MM.1S (cell line): ENCODE measurements around the gene RGR.

Experiments
- DNase-seq: peaks from one replicate; pipeline ENCODE4 v3.0.0-alpha.2; 2015
- H2AFZ ChIP-seq: fragments of 300-600 bp; sonication (generic); 2 replicates; pipeline ENCODE4 v1.6.0; 2016; ENCODE audit warnings: antibody characterized with exemption, low read length
- H3F3A ChIP-seq: fragments of 300-600 bp; sonication (generic); 2 replicates; pipeline ENCODE4 v1.6.1; 2016; ENCODE audit warnings: mild to moderate bottlenecking, antibody characterized with exemption, low read length, moderate library complexity, mixed read lengths; ENCODE audit not compliant: insufficient read depth
- H3K27ac ChIP-seq: fragments of 300-600 bp; sonication (generic); 2 replicates; pipeline ENCODE4 v1.5.1; 2016; ENCODE audit warnings: mild to moderate bottlenecking, low read length
- H3K27me3 ChIP-seq: fragments of 300-600 bp; sonication (generic); replicated peaks from 2 replicates; pipeline ENCODE4 v1.6.0; 2016; ENCODE audit warnings: low read length; ENCODE audit not compliant: insufficient read depth
- H3K36me3 ChIP-seq: fragments of 300-600 bp; sonication (generic); replicated peaks from 2 replicates; pipeline ENCODE4 v1.6.1; 2016; ENCODE audit warnings: mild to moderate bottlenecking, low read length, mixed read lengths; ENCODE audit not compliant: insufficient read depth
- H3K4me1 ChIP-seq: fragments of 300-600 bp; sonication (generic); 2 replicates; pipeline ENCODE4 v1.6.1; 2016; ENCODE audit warnings: low read length, mixed read lengths
- H3K4me2 ChIP-seq: fragments of 300-600 bp; sonication (generic); 2 replicates; pipeline ENCODE4 v1.6.0; 2016; ENCODE audit warnings: low read depth, low read length
- H3K4me3 ChIP-seq: fragments of 300-600 bp; sonication (generic); 2 replicates; pipeline ENCODE4 v1.5.1; 2016; ENCODE audit warnings: low read length, mixed read lengths
- H3K79me2 ChIP-seq: fragments of 300-600 bp; sonication (generic); 2 replicates; pipeline ENCODE4 v1.6.1; 2016; ENCODE audit warnings: mixed run types, low read length, mixed read lengths
- H3K9ac ChIP-seq: fragments of 300-600 bp; sonication (generic); 2 replicates; pipeline ENCODE4 v1.6.1; 2016; ENCODE audit warnings: low read length, mixed read lengths
- H3K9me2 ChIP-seq: fragments of 300-600 bp; sonication (generic); replicated peaks from 2 replicates; pipeline ENCODE4 v1.6.1; 2016; ENCODE audit warnings: mild to moderate bottlenecking, low read length, mixed read lengths; ENCODE audit not compliant: insufficient read depth
- H3K9me3 ChIP-seq: fragments of 300-600 bp; sonication (generic); replicated peaks from 2 replicates; pipeline ENCODE4 v1.6.1; 2016; ENCODE audit warnings: mild to moderate bottlenecking, low read length, mixed read lengths; ENCODE audit not compliant: insufficient read depth
- H4K20me1 ChIP-seq: fragments of 300-600 bp; sonication (generic); 2 replicates; pipeline ENCODE4 v1.6.1; 2016; ENCODE audit warnings: mild to moderate bottlenecking, low read length, moderate library complexity, mixed read lengths; ENCODE audit not compliant: insufficient read depth
- EZH2 ChIP-seq: fragments of 300-600 bp; sonication (generic); optimal IDR thresholded peaks from 2 replicates; pipeline ENCODE3; 2017; ENCODE audit warnings: low read depth, mild to moderate bottlenecking, antibody characterized with exemption, low read length, mixed read lengths
- EZH2phosphoT487 ChIP-seq: fragments of 300-600 bp; sonication (generic); IDR thresholded peaks from 2 replicates; pipeline ENCODE4 v1.6.1; 2018; ENCODE audit warnings: antibody characterized with exemption, low read length
- TF ChIP-seq, protein P1 (sequence below): fragments of 300-600 bp; sonication (generic); IDR thresholded peaks from 2 replicates; pipeline ENCODE4 v1.5.1; 2016; ENCODE audit warnings: antibody characterized with exemption, low read length, mixed read lengths

RGR gene

DNA sequence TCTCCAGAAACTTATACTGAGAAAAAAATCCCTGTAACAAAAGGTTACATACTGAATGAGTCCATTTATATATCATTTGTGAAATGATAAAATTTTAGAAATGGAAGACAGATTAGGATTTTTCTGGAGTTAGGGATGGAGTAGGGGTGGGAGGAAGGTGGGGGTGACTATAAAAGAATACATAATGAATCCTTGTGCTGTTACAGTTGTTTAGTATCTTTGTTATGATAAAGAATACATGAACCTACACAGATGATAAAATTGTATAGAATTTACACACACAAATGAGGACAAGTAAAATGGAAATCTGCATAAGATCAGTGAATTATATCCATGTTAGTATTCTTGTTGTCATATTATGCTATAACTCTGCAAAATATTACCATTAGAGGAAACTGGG, 41.8 kb downstream of the RGR start:
- Histone ChIP-seq H3K36me3 (no peaks in the 10 kb centered on the region), H3K4me1 (no peaks in the 10 kb centered on the region), H3K9ac (no peak overlapping the region), H3K79me2 (no peaks in the 10 kb centered on the region), H3K27ac (no peak overlapping the region), H3K9me3 (no peaks in the 10 kb centered on the region), H3F3A (no peaks in the 10 kb centered on the region), H2AFZ (no peak overlapping the region), H3K27me3 (no peaks in the 10 kb centered on the region), H4K20me1 (no peaks in the 10 kb centered on the region), H3K4me2 (no peak overlapping the region), H3K4me3 (no peak overlapping the region), H3K9me2 (no peaks in the 10 kb centered on the region)
- TF ChIP-seq, protein P1, sequence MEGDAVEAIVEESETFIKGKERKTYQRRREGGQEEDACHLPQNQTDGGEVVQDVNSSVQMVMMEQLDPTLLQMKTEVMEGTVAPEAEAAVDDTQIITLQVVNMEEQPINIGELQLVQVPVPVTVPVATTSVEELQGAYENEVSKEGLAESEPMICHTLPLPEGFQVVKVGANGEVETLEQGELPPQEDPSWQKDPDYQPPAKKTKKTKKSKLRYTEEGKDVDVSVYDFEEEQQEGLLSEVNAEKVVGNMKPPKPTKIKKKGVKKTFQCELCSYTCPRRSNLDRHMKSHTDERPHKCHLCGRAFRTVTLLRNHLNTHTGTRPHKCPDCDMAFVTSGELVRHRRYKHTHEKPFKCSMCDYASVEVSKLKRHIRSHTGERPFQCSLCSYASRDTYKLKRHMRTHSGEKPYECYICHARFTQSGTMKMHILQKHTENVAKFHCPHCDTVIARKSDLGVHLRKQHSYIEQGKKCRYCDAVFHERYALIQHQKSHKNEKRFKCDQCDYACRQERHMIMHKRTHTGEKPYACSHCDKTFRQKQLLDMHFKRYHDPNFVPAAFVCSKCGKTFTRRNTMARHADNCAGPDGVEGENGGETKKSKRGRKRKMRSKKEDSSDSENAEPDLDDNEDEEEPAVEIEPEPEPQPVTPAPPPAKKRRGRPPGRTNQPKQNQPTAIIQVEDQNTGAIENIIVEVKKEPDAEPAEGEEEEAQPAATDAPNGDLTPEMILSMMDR = no peak
- TF ChIP-seq EZH2phosphoT487 (no peak), EZH2 (no peak)
- no peak for DNase-seq

DNA sequence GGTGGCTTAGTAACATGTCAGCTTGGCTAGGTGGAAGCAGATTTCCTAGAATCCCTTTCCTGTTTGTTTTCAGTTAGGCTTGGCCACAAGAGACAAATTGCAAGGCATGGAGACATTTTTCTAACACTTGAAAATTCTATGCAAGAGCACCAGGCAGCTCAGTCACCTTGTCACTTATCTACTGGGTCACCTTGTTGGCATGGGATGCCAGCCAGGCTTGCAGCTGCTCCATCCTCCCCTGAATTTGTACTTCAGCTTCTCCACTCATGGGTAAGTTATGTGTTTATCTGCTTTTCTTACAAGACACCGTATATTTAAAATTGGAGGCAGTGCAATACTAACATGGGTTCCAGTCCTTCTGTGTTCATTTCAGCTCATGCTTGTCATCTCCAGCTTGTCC, 43.3 kb downstream of the RGR start:
- Histone ChIP-seq H3K4me2 (no peak overlapping the region), H3K27ac (no peak overlapping the region), H3K36me3 (no peaks in the 10 kb centered on the region), H3K4me1 (no peaks in the 10 kb centered on the region), H3K27me3 (no peaks in the 10 kb centered on the region), H3K9me2 (no peaks in the 10 kb centered on the region), H3K9ac (no peak overlapping the region), H3K79me2 (no peaks in the 10 kb centered on the region), H3F3A (no peaks in the 10 kb centered on the region), H4K20me1 (no peaks in the 10 kb centered on the region), H3K4me3 (no peak overlapping the region), H3K9me3 (no peaks in the 10 kb centered on the region), H2AFZ (no peak overlapping the region)
- no peak for DNase-seq
- TF ChIP-seq EZH2phosphoT487 (no peak), EZH2 (no peak)
- TF ChIP-seq, protein P1 = no peak

DNA sequence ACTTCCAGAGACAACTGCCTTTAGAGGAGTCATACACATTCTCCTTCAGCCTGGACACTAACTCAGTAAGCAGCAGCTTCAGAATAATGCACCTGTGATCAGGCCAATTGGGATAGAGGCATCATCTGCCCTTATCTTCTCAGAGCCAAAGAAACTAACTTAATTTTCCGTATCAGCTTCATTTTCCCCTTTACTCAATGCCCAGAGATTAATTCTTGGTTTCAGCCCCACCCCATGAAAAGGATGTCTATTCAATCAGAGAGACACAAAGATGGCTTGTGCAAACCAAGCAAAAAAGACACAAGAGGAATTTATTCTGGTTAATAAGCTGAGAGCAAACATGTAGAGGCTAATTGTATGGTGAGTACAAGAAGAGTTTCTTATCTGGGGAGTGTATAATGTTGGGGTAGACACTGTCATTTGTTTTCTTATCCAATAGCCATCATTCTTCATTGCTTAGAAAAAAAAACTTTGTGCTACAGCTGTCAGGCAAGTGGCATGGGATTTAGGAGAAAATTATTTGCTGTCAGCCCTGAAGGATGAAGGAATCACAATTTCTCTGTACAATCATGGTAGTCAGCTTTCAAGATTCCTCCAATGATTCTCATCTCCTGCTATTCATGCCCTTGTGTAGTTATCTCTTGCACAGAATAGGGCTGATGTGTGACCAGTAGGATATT, 44.8 kb downstream of the RGR start:
- TF ChIP-seq EZH2 (no peak), EZH2phosphoT487 (no peak)
- TF ChIP-seq, protein P1 = no peak
- no peak for DNase-seq
- Histone ChIP-seq H4K20me1 (no peaks in the 10 kb centered on the region), H3K4me1 (peaks cover 5% of the 10 kb centered on the region; the same call in 1 of the 2 replicates), H3F3A (no peaks in the 10 kb centered on the region), H3K4me2 (no peak overlapping the region), H3K27me3 (no peaks in the 10 kb centered on the region), H2AFZ (no peak overlapping the region), H3K9me2 (no peaks in the 10 kb centered on the region), H3K79me2 (no peaks in the 10 kb centered on the region), H3K36me3 (no peaks in the 10 kb centered on the region), H3K27ac (no peak overlapping the region), H3K9me3 (no peaks in the 10 kb centered on the region), H3K4me3 (no peak overlapping the region), H3K9ac (no peak overlapping the region)
